Common myeloid progenitor, CD34-positive (primary cell): ENCODE measurements around the gene ZNF578.
"Not testable (repeated sequence)": the region's sequence is repeated elsewhere in the genome, so short reads cannot be mapped to it uniquely, and the experiment has no call there.

Experiments
- CTCF ChIA-PET: fragments of 350-600 bp; sonication (Branson Sonifier 250); formaldehyde crosslinking; loops from one replicate; lab custom pipeline; 2021; ENCODE audit warnings: antibody characterized with exemption; lab: Charles Lee
- POLR2A ChIA-PET: fragments of 350-600 bp; sonication (Branson Sonifier 250); formaldehyde crosslinking; loops from one replicate; lab custom pipeline; 2021; ENCODE audit warnings: antibody characterized with exemption; lab: Charles Lee
- DNase-seq, 3 donors: peaks; one replicate each; pipeline versions ENCODE4 v3.0.0 to v3.0.0-alpha.2; 2013
- H3K27ac ChIP-seq, 2 experiments: 1 replicate in 1 of 2; 2 replicates in 1 of 2; pipeline ENCODE4 v1.7.0; 2013; ENCODE audit warnings: inconsistent platforms in 2 of 2, low read length in 2 of 2, mild to moderate bottlenecking in 2 of 2, low read depth in 1 of 2, moderate library complexity in 1 of 2; ENCODE audit not compliant: severe bottlenecking in 2 of 2, insufficient read depth in 1 of 2, poor library complexity in 1 of 2
- H3K27me3 ChIP-seq, 5 experiments: replicated peaks in 2 of 5; 1 replicate in 3 of 5; 2 replicates in 2 of 5; pipeline versions ENCODE4 v1.6.1 to v1.7.0; 2013; ENCODE audit warnings: low read length in 4 of 5, mild to moderate bottlenecking in 2 of 5, moderate library complexity in 2 of 5, inconsistent platforms in 1 of 5; ENCODE audit not compliant: insufficient read depth in 5 of 5, control insufficient read depth in 4 of 5
- H3K36me3 ChIP-seq, 4 experiments: 1 replicate in 2 of 4; 2 replicates in 2 of 4; pipeline versions ENCODE4 v1.6.1 to v1.7.0; 2013; ENCODE audit warnings: low read length in 3 of 4, control low read depth in 1 of 4, mild to moderate bottlenecking in 1 of 4; ENCODE audit not compliant: control insufficient read depth in 4 of 4, insufficient read depth in 4 of 4
- H3K4me1 ChIP-seq, 4 experiments: 1 replicate in 3 of 4; 2 replicates in 1 of 4; pipeline versions ENCODE4 v1.6.1 to v1.7.1; 2013; ENCODE audit warnings: low read length in 3 of 4, mild to moderate bottlenecking in 3 of 4, control low read depth in 1 of 4, inconsistent platforms in 1 of 4, moderate library complexity in 1 of 4; ENCODE audit not compliant: control insufficient read depth in 4 of 4, insufficient read depth in 4 of 4; ENCODE audit errors: control extremely low read depth in 1 of 4
- H3K4me3 ChIP-seq, 7 experiments: 1 replicate in 4 of 7; 2 replicates in 3 of 7; pipeline versions ENCODE4 v1.5.1 to v1.7.0; 2013; ENCODE audit warnings: mild to moderate bottlenecking in 7 of 7, low read length in 6 of 7, moderate library complexity in 6 of 7, inconsistent platforms in 2 of 7, low read depth in 2 of 7, control low read depth in 1 of 7; ENCODE audit not compliant: insufficient read depth in 4 of 7, control insufficient read depth in 1 of 7; ENCODE audit errors: extremely low read depth in 1 of 7
- H3K9me3 ChIP-seq, 5 experiments: 1 replicate in 4 of 5; 2 replicates in 1 of 5; pipeline versions ENCODE4 v1.6.1 to v1.7.1; 2013; ENCODE audit warnings: low read length in 4 of 5, mild to moderate bottlenecking in 2 of 5, inconsistent platforms in 1 of 5, low read depth in 1 of 5, moderate library complexity in 1 of 5; ENCODE audit not compliant: control insufficient read depth in 4 of 5, insufficient read depth in 2 of 5; ENCODE audit errors: control extremely low read depth in 1 of 5
- WGBS: methylation state at CpG from one replicate; pipeline ENCODE4 v1.1.5; 2013; ENCODE audit not compliant: insufficient coverage; 5-methylcytosine and 5-hydroxymethylcytosine counted together

ZNF578 gene

DNA sequence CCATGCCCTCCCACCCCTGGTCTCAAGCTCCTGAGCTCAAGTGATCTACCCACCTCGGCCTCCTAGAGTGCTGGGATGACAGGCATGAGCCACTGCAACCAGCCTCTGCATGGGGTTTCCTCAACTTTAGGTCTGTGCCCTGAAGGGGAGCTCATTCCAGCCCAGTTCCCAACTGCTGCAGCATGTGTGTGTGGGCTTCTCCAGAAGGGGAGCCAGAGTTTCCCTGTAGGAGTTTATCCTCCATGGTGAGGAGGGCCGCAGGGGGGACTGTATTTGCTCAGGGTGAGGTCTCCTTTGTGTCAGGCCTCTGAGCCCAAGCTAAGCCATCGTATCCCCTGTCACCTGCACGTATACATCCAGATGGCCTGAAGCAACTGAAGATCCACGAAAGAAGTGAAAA, 62.8 kb downstream of the ZNF578 start:
- Histone ChIP-seq H3K27me3 (no peaks in the 10 kb centered on the region), H3K9me3 (peaks cover 0 to 48% (median 39%) of the 10 kb centered on the region in 5 experiments), H3K27ac (no peak overlapping the region), H3K4me3 (no peak overlapping the region), H3K4me1 (no peaks in the 10 kb centered on the region), H3K36me3 (peaks cover 0 to 5% (median 0%) of the 10 kb centered on the region in 4 experiments)
- no peak for DNase-seq
- WGBS = 84% methylated on average over 2 of the region's 5 CpGs
- CTCF ChIA-PET = no interaction called here
- POLR2A ChIA-PET = no interaction called here

DNA sequence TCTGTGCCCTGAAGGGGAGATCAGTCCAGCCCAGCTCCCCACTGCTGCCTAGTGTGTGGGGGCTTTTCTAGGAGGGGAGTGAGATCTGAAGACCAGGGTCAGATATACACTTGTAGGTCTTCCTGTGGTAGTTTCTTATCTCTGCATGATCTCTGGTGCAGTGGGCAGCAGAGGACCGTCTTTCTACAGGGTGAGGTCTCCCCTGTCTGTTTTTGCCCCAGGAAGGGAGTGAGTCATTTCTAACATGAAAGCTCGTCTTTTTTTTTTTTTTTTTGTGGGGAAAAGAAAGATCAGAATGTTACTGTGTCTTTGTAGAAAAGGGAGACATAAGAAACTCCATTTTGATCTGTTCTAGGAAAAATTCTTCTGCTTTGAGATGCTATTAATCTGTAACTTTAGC, 65.3 kb downstream of the ZNF578 start:
- POLR2A ChIA-PET = no interaction called here
- no peaks in the 10 kb centered on the region for H3K4me1 ChIP-seq
- 60% methylated on average over 1 of the region's 2 CpGs for WGBS
- H3K4me3 ChIP-seq = no peak overlapping the region
- H3K27me3 ChIP-seq = no peaks in the 10 kb centered on the region
- DNase-seq = no peak
- CTCF ChIA-PET = no interaction called here
- H3K9me3 ChIP-seq = peaks cover 0 to 36% (median 34%) of the 10 kb centered on the region in 5 experiments
- no peaks in the 10 kb centered on the region for H3K36me3 ChIP-seq
- no peak overlapping the region for H3K27ac ChIP-seq

DNA sequence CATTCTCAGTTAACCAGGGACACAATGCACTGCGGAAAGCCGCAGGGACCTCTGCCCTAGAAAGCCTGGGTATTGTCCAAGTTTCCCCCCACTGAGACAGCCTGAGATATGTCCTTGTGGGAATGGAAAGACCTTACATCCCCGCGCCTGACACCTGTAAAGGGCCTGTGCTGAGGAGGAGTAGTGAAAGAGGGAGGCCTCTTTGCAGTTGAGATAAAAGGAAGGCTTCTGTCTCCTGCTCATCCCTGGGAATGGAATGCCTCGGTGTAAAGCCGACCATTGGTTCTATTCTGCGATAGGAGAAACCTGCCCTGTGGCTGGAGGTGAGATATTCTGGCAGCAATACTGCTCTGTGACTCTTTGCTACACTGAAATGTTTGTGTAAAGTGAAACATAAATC, 65.8 kb downstream of the ZNF578 start:
- H3K27ac ChIP-seq, H3K4me3 ChIP-seq, H3K4me1 ChIP-seq, POLR2A ChIA-PET, H3K27me3 ChIP-seq, H3K36me3 ChIP-seq, CTCF ChIA-PET, DNase-seq: not testable (repeated sequence)
- 90% methylated on average over 2 of the region's 7 CpGs for WGBS
- H3K9me3 ChIP-seq = peaks cover 0 to 37% (median 36%) of the 10 kb centered on the region in 5 experiments

DNA sequence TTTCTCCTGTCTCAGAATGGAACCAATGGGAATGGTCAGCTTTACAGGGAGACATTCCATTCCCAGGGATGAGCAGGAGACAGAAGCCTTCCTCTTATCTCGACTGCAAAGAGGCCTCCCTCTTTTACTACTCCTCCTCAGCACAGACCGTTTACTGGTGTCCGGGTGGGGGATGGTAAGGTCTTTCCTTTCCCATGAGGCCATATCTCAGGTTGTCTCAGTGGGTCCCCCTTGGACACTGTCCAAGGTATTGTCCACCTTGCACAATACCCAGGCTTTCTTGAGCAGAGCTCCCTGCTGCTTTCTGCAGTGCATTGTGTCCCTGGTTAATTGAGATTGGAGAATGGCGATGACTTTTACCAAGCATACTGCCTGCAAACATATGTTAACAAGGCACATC, 66.7 kb downstream of the ZNF578 start:
- DNase-seq = no peak
- Histone ChIP-seq H3K4me3 (no peak overlapping the region), H3K4me1 (no peaks in the 10 kb centered on the region), H3K36me3 (no peaks in the 10 kb centered on the region), H3K27me3 (no peaks in the 10 kb centered on the region), H3K27ac (no peak overlapping the region), H3K9me3 (peaks cover 0 to 41% (median 35%) of the 10 kb centered on the region in 5 experiments)
- WGBS = 83% methylated on average over 3 of the region's 4 CpGs
- POLR2A ChIA-PET = no interaction called here
- CTCF ChIA-PET = no interaction called here

DNA sequence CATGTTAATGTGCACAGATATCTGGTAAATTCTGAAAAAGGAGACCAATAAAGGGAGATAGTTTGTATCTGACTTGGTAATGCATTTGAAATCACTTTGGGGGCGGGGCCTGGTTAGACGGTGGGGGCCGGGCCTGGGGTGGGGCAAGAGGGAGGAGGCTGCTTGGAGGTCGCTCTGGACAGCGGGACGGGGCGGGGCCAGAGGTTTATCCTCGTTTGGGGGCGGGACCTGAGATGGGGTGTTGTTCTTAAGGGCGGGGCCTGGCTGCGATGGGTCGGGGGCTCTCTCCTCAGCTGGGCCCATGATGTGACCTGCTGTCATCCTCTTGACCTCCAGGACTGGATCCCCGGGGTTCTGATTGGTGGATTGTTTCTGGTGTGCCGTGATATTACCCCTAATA, 69.2 kb downstream of the ZNF578 start:
- CTCF ChIA-PET = no interaction called here
- 90% methylated on average over 7 of the region's 14 CpGs for WGBS
- peaks cover 0 to 7% (median under 1%) of the 10 kb centered on the region in 4 experiments for H3K4me1 ChIP-seq
- no peak overlapping the region for H3K27ac ChIP-seq
- no peaks in the 10 kb centered on the region for H3K36me3 ChIP-seq
- no peaks in the 10 kb centered on the region for H3K27me3 ChIP-seq
- DNase-seq = no peak
- peaks cover 0 to 29% (median 17%) of the 10 kb centered on the region in 5 experiments for H3K9me3 ChIP-seq
- H3K4me3 ChIP-seq = no peak overlapping the region
- POLR2A ChIA-PET = no interaction called here

DNA sequence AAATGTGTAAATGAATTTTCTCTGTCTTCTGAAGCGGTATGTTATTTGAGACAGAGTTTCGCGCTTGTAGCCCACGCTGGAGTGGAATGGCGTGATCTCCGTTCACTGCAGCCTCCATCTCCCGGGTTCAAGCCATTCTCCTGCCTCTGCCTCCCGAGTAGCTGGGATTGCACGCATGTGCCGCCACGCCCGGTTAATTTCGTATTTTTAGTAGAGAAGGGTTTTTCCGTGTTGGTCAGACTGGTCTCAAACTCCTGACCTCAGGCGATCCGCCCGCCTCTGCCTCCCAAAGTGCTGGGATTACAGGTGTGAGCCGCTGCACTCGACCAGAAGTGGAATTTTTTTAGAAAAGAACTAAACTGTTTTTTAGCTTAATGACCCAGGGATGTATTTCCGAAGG, 70.7 kb downstream of the ZNF578 start:
- DNase-seq = no peak
- Histone ChIP-seq H3K4me3 (no peak overlapping the region), H3K4me1 (peaks cover 4 to 15% (median 11%) of the 10 kb centered on the region in 4 experiments), H3K27me3 (no peaks in the 10 kb centered on the region), H3K36me3 (no peaks in the 10 kb centered on the region), H3K27ac (no peak overlapping the region), H3K9me3 (peaks cover 0 to 23% (median 12%) of the 10 kb centered on the region in 5 experiments)
- CTCF ChIA-PET = no interaction called here
- POLR2A ChIA-PET = no interaction called here
- WGBS = 93% methylated on average over 19 of the region's 20 CpGs

DNA sequence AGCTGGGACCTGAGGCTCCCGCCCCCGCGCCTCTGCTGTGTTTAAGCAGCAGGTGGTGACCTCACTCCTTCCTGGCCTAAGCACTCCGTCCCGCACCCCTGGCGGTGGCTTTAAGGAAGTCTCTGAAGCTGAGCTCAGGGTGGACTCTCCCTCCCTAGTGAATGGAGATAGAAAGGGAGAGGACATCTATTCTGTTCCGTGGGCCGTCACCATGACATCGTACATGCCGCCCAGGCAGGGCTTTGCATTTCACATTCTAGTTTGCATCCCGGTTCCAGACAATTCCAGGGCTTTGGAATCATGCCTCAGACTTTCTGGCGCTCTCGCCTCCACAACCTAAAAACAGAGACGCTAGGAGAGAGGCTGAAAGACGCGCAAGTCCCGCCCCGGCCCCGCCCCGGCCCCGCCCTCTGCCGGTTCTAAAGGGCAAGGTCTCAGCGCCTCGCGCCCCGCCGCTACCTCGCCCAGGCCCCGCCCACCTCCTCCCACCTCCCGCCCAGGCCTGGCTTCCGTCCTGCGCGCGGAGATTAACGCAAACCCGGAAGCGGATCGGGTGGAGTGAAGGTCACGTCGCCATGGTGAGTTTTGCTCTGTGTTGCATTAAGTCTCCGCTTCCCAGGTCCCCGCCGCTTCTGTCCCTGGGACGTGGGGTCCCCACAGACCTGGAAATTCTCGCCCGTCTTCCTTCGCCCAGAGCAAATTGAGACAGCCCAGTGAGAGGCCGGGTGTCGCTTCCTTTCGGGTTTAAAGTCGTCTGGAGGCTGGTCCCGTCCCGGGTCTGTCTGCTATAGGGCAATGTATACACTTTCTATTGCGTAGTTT, 74.0 kb downstream of the ZNF578 start, which contains the start of gene ZNF808:
ZNF808 (plus strand) TSS at position 535 of the 822 bp plus-strand sequence. CDS start 15,617 bp downstream, outside the sequence.
- Histone ChIP-seq H3K4me1 (peaks cover 4 to 15% (median 11%) of the 10 kb centered on the region in 4 experiments), H3K36me3 (no peaks in the 10 kb centered on the region), H3K27me3 (no peaks in the 10 kb centered on the region), H3K9me3 (peaks cover 0 to 13% (median 4%) of the 10 kb centered on the region in 5 experiments), H3K4me3 (peak within 1 kb of the TSS; percentile 77 to 97 (median 89)), H3K27ac (peak within 1 kb of the TSS; percentile 94 to 98)
- DNase-seq = peak; percentile 97 to 99 (median 99)
- 0% methylated on average over 34 of the region's 54 CpGs for WGBS
- POLR2A ChIA-PET = interaction anchor here (0.5 to 0.6 kb wide), 2 partner anchors 73 to 599 kb away, joined by 3 read pairs; no protein-coding TSS in a partner anchor
- CTCF ChIA-PET = interaction anchor here (0.9 to 1.2 kb wide), 2 partner anchors 73 to 76 kb away, joined by 3 read pairs; no protein-coding TSS in a partner anchor
